Esophagus (tissue), 2 donors: ENCODE measurements around the gene TBC1D30. TPM values are rescaled to one million over a fixed set of nuclear protein-coding genes. Genes with fewer than 3 reads are reported as not detected.

ENCODE experiments used
- H3K27ac ChIP-seq, 2 donors: one replicate each; pipeline ENCODE4 v1.5.1; 2013; ENCODE audit warnings: low read depth in 2 of 2, mild to moderate bottlenecking in 2 of 2, inconsistent platforms in 1 of 2, low read length in 1 of 2, moderate library complexity in 1 of 2
- H3K27me3 ChIP-seq, 2 donors: one replicate each; pipeline ENCODE4 v1.6.1; 2013; ENCODE audit warnings: low read length in 2 of 2, control low read depth in 1 of 2, mild to moderate bottlenecking in 1 of 2; ENCODE audit not compliant: insufficient read depth in 2 of 2, control insufficient read depth in 1 of 2
- H3K36me3 ChIP-seq, 2 donors: one replicate each; pipeline ENCODE4 v1.6.1; 2013; ENCODE audit warnings: low read length in 1 of 2; ENCODE audit not compliant: control insufficient read depth in 2 of 2, insufficient read depth in 2 of 2
- H3K4me1 ChIP-seq, 2 donors: one replicate each; pipeline ENCODE4 v1.6.1; 2013; ENCODE audit warnings: low read length in 1 of 2; ENCODE audit not compliant: control insufficient read depth in 2 of 2, insufficient read depth in 2 of 2
- H3K4me3 ChIP-seq, 2 donors: one replicate each; pipeline ENCODE4 v1.5.1; 2013; ENCODE audit warnings: low read length in 2 of 2, mild to moderate bottlenecking in 2 of 2, low read depth in 1 of 2, moderate library complexity in 1 of 2
- H3K9me3 ChIP-seq, 2 donors: one replicate each; pipeline ENCODE4 v1.6.1; 2013; ENCODE audit warnings: mild to moderate bottlenecking in 2 of 2, low read depth in 1 of 2, low read length in 1 of 2, moderate library complexity in 1 of 2; ENCODE audit not compliant: control insufficient read depth in 2 of 2, insufficient read depth in 1 of 2
- WGBS, 2 donors: extraction: QIAGEN DNeasy Blood & Tissue Kit; methylation state at CpG; one replicate each; pipeline ENCODE4 v1.1.7; 2013; 5-methylcytosine and 5-hydroxymethylcytosine counted together
- polyA plus RNA-seq, 2 donors: library from polyadenylated mRNA; stranded (reverse); fragments of 200-250 nt; gene quantifications; one replicate each; pipeline ENCODE4 v1.2.3, GENCODE V29; 2013
- donor health status: healthy with polysubstance abuse.
- donor health status: Bipolar disorder and iron deficiency.

TBC1D30 gene
- polyA plus RNA-seq, 2 donors = 0.18 to 0.66 TPM

- Histone ChIP-seq H3K4me1 (no peaks in the 10 kb centered on the region), H3K36me3 (no peaks in the 10 kb centered on the region), H3K27me3 (no peaks in the 10 kb centered on the region), H3K9me3 (no peaks in the 10 kb centered on the region), H3K27ac (no peak overlapping the region), H3K4me3 (no peak overlapping the region)
- WGBS, 2 donors = 39 to 54% methylated on average over 1 of the region's 1 CpG
Measured at GRCh38 chr12:64916411-64917261, 92.2 kb downstream of the TBC1D30 start.

- no peaks in the 10 kb centered on the region for H3K4me1 ChIP-seq
- H3K27me3 ChIP-seq = no peaks in the 10 kb centered on the region
- H3K4me3 ChIP-seq = no peak overlapping the region
- H3K9me3 ChIP-seq = no peaks in the 10 kb centered on the region
- 93 to 98% methylated on average over 2 of the region's 2 CpGs for WGBS, 2 donors
- no peaks in the 10 kb centered on the region for H3K36me3 ChIP-seq
- H3K27ac ChIP-seq = no peak overlapping the region
Measured at GRCh38 chr12:64918344-64918743, 93.9 kb downstream of the TBC1D30 start.

- Histone ChIP-seq H3K36me3 (no peaks in the 10 kb centered on the region), H3K4me3 (no peak overlapping the region), H3K27me3 (no peaks in the 10 kb centered on the region), H3K4me1 (no peaks in the 10 kb centered on the region), H3K9me3 (no peaks in the 10 kb centered on the region), H3K27ac (no peak overlapping the region)
- 88 to 92% methylated on average over 2 of the region's 2 CpGs for WGBS, 2 donors
Measured at GRCh38 chr12:64918801-64919200, 94.4 kb downstream of the TBC1D30 start.

- Histone ChIP-seq H3K36me3 (no peaks in the 10 kb centered on the region), H3K9me3 (no peaks in the 10 kb centered on the region), H3K4me1 (no peaks in the 10 kb centered on the region), H3K27ac (no peak overlapping the region), H3K4me3 (no peak overlapping the region), H3K27me3 (no peaks in the 10 kb centered on the region)
Measured at GRCh38 chr12:64922853-64923252, 98.4 kb downstream of the TBC1D30 start.

DNA sequence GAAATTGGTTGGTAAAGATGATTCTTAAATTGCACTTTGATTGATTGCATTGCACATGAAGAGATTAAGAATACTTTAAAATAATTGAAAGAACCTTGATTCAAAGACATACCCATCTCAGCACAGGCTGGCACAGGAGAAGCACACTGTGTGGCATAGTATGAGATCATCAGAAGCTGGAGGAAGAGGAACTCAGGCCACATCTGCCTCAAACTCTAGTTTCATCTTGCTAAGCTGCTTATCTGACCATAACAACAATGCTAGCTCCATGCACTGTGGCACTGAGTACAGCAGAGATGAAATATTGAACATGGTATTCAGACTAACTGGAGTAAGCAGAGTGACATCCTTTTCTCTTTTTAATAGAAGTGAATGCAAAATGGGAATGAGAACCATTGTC lies 99.1 kb downstream of the TBC1D30 start:
- Histone ChIP-seq H3K36me3 (no peaks in the 10 kb centered on the region), H3K4me3 (no peak overlapping the region), H3K27me3 (no peaks in the 10 kb centered on the region), H3K27ac (no peak overlapping the region), H3K9me3 (no peaks in the 10 kb centered on the region), H3K4me1 (no peaks in the 10 kb centered on the region)

Other genes starting within 250 kb of the TBC1D30 start
- 10 to 100 TPM; 12.2 to 12.5 TPM for gene RASSF3, start 214.2 kb upstream of the TBC1D30 start, polyA plus RNA-seq
- gene GNS, start 65.2 kb upstream of the TBC1D30 start, polyA plus RNA-seq = 1 to 10 TPM; 3.3 to 9.9 TPM